ENCODE data around the gene LYPD6B.

GRCh38 chr2:149225446-149225845 lies 186.9 kb downstream of the LYPD6B start:
- no peak for TF ChIP-seq CTCF (conservative IDR thresholded peaks at IDR 0.05; ENCODE audit: low read length)
- no peak for TF ChIP-seq EZH2phosphoT487 (IDR thresholded peaks at IDR 0.05; ENCODE audit: borderline replicate concordance)

Data from Loucy (cell line).